NCI-H510A (cell line): ENCODE measurements around the gene RPH3AL.
A peak's percentile ranks its signal among the peaks of the same experiment; 100 is the strongest.
"Not testable (repeated sequence)": the region's sequence is repeated elsewhere in the genome, so short reads cannot be mapped to it uniquely, and the experiment has no call there.

ENCODE experiments used
- DNase-seq: peaks from one replicate; lab custom pipeline; 2025; lab: John Stamatoyannopoulos, UW

Gene RPH3AL

DNA sequence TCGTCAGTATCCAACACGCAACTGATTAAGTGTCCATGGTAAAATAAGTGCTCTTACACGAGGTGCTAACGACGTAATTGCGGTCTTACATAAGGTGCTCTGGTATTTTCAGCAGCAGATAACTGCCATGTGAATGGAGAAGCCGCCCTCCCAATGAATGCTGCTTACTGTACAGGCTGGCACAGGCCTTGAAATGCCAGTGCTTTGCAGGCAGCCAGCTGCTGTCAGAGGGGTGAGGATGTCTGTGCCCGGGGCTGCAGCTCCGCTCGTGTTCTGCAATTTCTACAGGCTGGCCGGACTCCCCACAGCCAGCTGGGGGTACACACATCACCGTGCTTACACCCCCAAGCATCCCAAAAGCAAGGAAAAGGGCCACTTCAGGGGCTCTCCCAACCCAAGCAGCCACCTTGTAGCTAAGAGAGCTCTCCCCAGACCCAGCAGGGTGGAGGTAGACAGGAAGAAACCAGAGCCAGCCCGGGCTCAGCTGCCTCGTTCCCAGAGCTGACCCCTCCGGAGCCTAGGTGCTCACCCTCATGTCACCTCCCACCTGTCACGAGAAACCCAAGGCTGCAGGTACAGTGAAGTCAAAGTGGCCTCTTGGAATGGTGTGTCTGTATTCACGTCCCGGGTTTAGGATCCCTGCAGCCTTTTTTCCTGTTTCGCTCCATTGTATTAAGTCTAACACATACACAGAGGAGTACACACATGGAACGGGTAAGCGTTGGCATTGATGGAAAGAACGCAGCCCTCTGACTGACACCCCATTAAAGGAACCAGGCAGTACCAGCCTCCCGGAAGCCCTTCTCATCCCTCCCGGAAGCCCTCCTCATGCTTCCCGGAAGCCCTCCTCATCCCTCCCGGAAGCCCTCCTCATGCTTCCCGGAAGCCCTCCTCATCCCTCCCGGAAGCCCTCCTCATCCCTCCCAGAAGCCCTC lies 27.2 kb upstream of the RPH3AL start:
- no peak for DNase-seq

DNA sequence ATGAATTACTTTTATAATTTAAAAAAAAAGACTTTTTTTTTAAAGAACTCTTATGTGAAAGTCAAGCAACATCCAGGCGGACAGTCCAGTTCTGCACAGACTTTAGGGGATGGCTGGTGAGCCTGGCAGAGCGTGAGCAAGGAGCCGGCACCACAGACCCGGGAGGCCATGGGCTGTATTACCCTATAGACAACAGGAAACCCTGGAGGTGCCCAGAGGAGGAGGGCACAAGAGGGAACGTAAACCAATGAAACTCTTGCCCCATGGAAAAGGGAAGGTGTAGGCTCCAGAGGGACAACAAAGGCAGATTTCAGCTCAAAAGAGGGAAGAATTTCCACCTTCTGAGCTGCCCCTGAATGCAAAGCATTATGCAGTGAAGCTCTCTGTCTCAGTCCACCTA lies 25.5 kb upstream of the RPH3AL start:
- DNase-seq: peak; percentile 20

DNA sequence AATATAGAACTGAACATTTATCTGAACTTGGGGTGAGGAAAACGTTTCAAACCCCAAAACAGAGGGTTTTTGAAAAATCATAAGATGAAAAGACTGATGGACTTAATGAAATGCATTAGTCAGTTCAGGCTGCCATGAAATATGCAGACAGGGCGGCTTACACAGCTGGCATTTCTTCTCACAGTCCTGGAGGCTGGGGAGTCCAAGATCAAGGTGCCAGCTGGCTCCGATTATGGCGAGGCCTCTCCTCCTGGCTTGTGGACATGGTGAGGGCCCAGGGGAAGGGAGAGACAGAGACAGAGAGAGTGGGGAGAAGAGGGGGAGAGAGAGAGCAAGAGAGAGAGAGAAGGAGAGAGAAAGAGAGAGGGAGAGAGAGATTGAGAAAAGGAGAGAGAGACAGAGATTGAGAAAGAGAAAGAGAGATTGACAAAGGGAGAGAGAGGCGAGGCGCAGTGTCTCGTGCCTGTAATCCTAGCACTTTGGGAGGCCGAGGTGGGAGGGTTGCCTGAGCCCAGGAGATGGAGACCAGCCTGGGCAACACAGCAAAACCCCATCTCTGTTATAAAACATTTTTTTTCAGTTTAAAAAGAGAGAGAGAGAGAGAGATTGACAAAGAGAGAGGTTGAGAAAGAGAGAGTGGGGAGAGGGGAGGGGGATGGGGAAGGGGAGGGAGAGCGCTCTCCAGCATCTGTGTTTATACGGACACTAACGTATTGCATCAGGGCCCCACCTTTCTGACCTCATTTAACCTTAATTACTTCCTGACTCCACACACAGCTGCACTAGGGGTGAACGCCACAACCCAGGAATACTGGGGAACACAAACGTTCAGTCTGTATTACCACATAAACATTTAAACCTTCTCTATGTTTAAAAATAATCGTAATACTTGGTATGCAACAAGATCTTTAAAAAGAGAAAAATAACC lies 24.6 kb upstream of the RPH3AL start:
- peak; percentile 14 for DNase-seq

DNA sequence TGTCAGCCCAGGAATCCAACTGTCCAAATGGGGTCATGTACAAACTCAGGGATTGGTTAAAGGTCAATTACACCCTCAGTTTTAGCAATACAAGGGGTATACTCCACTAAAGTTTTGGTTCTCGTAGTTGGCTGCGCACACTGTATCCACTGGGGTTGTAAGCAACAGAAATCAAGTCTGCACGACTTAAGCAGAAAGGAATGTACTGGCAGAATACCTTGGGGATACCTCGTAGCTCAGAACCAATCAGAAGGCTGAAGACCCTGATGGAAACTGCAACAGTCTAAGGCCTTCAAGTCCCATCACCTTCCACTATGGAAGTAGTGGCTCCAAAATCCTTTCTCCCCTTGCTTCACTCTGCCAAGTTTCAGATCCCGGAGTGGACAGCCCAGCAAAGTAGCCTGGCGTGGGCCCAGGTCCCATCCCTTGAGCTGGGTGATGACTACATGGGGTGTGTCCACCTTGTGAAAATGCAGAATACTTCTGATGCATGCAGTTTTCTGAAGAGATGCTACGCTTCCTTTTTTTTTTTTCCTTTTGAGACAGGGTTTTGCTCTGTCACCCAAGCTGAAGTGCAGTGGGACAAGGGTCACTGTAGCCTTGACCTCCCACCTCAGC lies 21.1 kb upstream of the RPH3AL start:
- no peak for DNase-seq

DNA sequence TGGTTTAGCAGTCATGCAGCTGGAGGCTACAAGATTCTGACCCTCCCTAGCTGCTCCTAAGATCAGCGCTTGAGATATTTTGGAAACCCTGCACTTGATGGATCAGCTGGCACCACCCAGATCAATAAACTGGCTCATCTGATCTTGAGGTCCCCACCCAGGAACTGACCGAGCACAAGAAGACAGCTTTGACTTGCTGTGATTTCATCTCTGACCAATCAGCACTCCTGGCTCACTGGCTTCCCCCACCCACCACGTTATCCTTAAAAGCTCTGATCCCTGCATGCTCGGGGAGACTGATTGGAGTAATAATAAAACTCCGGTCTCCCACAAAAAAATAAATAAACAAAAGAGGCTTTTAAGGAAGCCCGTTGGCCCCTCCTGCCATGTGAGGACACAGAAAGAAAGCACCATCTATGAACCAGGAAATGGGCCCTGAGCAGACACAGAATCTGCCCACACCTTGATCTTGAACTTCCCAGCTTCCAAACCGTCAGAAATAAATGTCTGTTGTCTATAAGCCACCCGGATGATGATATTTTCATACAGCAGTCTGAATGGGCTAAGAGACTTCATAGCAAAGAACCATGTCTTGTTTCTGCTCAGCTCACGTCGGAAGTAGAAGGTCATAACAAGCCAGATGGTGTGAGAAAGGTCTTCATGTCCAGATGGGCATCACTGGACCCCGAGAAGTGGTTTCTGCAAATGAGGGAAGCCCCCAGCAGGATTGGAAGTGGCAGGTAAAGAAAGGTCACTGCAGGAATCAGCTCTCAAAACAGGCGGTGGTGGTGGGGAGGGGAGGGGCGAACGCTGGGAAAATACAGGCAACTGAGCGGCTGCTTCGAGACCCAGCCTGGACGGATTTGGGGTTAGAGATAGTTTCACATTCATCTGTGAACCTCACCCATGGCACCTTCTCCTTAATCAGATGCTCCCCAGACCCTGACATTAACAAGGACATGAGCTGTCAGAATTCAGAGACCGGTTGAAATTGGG lies 19.8 kb upstream of the RPH3AL start:
- DNase-seq: no peak

DNA sequence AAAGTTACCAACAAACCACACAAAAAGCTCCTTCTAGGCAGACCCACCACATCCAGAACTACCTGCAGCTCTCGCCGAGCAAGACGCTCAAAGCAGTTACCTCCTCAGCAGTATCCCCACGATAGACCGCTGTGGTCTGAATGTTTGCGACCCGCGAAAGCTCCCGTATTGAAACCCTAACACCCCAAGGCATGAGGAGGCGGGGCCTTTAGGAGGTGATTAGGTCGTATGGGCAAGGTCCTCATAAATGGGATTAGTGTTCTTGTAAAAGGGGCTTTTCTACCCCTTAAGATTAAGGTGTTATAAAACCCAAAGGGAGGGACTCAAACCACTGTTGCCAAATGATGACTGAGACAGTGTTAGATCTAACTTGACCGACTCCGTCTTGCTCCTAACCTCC lies 19.0 kb upstream of the RPH3AL start:
- DNase-seq: no peak

DNA sequence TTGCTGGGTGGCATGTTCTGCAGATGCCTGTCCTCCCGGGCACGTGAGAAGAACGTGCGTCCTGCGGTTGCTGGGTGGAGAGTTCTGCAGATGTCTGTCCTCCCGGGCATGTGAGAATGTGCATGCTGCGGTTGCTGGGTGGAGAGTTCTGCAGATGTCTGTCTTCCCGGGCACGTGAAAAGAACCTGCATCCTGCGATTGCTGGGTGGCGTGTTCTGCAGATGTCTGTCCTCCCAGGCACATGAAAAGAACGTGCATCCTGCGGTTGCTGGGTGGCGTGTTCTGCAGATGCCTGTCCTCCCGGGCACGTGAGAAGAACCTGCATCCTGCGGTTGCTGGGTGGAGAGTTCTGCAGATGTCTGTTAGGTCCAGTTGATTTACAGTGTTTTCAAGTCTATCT lies 15.0 kb upstream of the RPH3AL start:
- not testable (repeated sequence) for DNase-seq

DNA sequence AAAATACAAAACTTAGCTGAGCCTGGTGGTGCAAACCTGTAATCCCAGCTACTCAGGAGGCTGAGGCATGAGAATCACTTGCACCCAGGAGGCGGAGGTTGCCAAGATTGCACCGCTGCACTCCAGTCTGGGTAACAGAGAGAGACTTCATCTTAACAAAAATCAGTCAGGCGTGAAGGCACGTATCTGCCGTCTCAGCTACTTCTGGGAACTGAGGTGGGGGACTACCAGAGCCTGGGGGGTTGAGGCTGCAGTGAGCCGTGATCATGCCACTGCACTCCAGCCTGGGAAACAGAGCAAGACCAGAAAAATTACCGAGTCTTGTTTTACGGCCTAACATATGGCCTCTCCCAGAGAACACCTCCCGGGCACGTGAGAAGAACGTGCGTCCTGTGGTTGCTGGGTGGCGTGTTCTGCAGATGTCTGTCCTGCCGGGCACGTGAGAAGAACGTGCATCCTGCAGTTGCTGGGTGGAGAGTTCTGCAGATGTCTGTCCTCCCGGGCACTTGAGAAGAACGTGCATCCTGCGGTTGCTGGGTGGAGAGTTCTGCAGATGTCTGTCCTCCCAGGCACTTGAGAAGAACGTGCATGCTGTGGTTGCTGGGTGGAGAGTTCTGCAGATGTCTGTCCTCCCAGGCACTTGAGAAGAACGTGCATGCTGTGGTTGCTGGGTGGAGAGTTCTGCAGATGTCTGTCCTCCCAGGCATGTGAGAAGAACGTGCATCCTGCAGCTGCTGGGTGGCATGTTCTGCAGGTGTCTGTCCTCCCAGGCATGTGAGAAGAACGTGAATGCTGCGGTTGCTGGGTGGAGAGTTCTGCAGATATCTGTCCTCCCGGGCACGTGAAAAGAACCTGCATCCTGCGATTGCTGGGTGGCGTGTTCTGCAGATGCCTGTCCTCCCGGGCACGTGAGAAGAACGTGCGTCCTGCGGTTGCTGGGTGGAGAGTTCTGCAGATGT lies 14.3 kb upstream of the RPH3AL start:
- DNase-seq: peak; percentile 50

DNA sequence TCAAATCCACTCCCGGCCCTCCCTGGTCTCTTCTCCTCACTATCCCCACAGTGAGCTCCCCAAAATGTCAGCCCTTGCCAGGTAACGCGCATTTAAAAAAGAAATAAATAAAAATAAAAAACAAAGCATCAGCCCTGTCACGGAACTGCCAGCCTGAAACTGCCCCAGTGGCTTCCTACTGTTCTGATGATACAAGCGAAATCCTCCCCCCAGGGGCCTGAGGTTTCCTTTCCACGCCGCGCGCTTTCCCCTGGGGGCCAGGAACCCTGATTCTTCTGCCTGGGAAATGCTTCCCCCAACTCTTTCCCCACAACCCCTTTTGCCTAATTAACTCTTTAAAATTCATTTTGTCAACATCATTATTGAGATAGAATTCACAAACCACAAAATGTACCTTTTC lies 12.2 kb upstream of the RPH3AL start:
- DNase-seq: no peak

DNA sequence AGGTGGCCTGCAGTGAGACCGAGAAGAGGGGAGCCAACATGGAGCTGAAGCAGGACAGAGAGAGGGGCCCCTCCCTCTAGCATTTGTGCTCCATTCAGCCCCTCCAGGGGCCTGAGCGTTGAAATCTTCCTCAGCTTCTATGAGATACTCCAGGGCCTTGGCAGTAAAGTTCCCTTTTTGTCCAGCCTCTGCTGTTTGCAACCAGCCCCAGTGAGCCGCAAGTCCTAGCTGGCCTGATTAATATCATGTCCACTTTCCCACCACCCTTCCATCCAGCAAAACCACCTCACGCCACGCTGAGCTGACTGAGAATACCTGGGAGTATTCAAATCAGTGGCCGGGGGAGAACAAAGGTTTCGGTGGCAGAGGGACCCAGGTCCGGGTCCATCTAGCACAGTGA lies 11.7 kb upstream of the RPH3AL start:
- no peak for DNase-seq

DNA sequence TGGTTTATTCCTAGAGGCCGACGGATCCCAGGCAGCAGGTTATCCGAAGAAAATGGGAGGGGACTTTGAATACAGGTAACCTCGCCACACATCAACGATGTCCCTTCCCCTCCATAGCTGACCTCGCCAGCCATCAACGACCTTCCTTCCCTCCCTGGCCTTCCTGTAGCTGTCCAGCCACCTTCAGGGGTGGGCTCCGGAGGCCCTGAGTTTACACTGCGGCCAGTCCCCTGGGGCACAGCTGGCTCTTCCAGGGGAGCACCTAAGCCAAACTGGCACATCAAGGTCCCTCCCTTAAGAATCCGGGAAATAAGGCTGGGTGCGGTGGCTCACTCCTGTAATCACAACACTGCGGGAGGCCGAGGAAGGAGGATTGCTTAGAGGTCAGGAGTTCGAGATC lies 10.1 kb upstream of the RPH3AL start:
- DNase-seq: no peak

DNA sequence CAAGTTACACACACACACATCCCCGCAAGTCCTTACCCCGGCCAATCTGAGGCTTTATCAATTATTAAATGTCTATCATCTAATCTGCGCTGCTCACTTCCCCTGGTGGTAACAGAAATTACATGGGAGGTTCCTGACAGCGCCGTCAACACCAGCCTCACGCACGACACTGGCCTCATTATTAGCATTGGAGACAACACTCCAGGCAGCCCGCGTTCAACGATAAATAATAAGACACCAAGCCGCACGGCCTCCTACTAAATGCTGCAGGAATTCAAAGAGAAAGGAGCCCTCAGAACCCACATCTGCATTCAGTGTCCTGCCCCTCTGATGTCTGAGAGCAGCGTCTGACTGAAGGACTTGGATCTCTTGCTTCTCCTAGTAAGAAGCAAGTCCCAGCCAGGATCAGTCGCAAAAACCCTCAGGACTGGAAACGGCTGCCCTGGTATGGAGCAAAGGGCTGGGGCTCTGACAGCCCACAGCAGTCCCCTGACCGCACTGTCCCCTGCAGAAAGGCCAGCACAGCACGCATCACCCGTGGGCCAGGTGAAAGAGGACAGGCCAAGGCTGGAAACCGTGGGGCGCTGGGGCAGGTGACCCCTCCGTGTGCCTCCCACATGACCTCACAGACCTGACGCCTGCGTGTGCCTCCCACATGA lies 7.6 kb upstream of the RPH3AL start:
- DNase-seq: no peak

DNA sequence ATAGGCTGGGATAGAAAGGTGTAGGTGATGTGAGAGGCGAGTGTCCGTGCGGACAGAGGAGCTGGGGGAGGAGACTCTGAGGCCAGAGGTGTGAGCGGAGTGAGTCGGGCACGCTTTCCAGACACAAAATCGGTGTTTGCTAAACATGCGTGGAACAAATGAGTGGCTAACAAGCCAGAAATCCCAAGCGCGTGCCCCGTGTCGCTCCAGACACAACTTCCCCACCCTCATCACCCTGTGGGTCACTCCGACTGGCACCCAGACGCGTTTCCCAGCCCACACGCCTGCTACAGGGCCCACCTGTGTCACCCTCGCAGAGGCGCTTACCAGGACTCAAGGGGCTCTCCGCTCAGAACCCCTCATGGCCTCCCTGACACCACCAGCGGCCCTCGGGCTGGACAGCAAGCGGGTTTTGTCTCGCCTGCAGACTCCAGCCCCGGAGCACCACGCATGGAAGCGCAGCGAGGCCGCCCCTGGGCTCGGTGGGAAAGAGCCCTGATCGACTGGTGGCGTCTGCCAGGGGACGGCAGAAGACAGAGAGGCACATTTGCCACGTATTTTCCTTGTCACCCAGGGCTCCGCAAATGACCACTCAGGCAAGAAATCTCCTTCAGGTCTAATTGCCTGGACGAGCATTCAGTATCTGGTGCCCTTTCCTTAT lies 6.0 kb upstream of the RPH3AL start:
- no peak for DNase-seq

DNA sequence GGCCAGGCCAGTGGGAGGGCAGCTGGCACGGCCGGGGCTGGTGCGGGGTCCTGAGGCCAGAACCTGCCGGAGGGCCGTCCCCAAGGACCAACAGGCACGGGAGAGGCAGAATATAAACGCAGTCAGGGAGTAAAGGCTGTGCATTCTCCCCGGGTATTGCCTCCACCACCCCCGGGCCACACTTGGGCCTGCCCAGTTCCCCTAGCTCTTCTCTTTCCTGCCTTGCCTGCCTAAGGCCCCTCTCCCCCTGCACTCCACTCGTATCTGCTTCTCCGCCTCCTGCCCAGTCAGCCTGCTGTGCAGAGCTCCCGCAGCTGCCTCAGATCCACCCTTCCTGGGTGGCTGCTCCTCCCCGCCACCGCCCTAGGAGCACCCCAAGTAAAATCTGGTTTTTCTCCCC lies 5.0 kb upstream of the RPH3AL start:
- DNase-seq: no peak

DNA sequence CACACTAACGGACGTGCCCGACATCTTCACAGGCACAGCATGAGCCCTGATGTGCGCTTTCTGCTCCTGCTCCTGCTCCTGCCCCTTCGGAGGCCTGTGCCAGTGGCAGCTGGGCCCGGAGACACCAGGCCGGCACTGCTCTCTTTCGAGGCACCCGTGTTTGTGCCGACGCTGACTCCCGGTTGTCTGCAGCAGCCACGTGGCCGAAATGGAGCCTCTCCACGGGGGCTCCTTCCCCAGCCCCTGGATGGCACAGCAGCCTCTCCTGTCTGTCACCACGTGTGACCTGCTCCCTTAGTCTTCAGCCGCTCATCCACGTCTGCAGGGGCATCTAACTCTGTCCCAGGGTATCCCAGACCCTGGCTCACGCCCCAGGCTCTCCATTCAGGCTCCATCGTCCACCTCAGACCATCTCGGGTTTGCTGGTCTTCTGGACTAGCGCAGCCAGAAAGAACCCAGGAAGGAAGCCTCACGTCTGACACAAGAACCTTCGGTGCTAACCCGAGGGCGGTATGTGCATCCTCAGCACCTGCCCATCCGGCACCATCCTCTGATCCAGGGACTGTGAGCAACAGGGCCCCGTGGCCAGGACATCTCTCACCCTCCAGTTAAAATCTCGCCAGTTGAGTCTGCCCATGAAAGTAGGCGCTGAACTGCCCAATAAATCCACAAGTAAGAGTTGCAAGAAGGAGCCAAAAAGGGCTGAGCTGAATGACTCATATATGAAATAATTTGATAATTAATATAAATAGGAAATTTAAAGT lies 4.2 kb upstream of the RPH3AL start:
- no peak for DNase-seq

DNA sequence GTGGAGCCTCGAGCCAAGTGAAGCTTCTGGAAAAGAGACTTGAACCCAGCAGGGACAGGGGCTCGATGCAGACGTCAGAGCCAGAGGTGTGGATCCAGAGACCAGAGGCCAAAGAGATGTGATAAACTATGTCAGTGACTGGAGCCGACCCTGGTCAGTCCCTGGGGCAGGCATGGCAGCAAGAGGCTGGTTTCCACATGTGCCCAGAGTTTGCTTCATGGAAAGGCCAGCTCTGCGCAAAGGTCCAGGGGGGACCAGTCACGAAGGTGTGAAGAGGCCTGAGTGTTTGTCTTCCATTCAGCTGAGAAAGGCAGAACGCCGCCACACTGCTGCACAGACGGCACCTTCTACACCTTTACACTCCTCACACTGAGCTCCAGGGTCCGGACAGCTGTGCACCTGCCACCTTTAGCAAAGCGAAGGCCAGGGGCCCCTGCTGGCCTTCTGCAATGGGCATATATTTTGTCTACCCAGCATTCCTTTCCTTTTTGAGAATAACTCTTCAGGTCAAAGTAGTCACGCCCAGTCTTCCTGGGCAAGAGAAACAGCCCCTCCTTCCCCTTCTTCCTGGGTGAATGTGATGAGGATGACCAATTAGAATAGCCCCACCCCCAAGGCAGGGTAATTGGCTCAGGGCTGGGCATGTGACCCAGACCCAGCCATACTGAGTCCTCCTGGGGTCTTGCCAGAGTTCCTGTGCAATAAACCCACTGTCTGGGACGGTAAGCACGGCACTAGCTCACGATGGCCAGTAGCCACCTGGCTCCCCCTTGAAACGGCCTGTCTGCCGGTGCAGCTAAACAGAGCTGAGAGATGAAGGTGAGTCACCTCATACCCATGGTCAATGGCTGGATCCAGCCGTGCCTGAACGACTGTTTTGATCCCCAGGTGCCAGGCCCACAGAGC lies 2.3 kb upstream of the RPH3AL start:
- DNase-seq: peak; percentile 73

DNA sequence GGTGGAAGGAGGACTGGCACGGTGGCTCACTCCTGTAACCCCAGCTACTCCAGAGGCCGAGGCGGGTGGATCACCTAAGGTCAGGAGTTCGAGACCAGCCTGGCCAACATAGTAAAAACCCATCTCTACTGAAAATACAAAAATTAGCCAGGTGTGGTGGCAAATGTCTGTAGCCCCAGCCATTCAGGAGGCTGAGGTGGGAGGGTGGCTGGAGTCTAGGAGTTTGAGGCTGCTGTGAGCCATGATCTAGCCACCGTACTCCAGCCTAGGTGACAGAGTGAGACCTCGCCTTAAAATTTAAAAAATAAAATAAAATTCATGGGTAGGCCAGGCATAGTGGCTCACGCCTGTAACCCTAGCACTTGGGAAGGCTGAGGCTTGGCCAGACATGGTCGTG lies 1.2 kb upstream of the RPH3AL start:
- DNase-seq: no peak
